SK-N-MC (cell line): ENCODE results near the gene HS3ST4.

Experiments
- EZH2 ChIP-seq: fragments of 200-600 bp; sonication (generic); IDR thresholded peaks from one replicate; pipeline ENCODE4 v1.6.1; 2017; ENCODE audit warnings: antibody characterized with exemption
- FOXP2 ChIP-seq: optimal IDR thresholded peaks from 2 replicates; pipeline ENCODE3; 2011; ENCODE audit warnings: mild to moderate bottlenecking, moderate library complexity; ENCODE audit not compliant: insufficient read depth; ENCODE audit errors: extremely low read length, control extremely low read depth
- POLR2AphosphoS5 ChIP-seq: IDR thresholded peaks from 2 replicates; pipeline ENCODE4 v1.6.1; 2012; ENCODE audit warnings: mild to moderate bottlenecking, low read depth, low read length, borderline replicate concordance

DNA sequence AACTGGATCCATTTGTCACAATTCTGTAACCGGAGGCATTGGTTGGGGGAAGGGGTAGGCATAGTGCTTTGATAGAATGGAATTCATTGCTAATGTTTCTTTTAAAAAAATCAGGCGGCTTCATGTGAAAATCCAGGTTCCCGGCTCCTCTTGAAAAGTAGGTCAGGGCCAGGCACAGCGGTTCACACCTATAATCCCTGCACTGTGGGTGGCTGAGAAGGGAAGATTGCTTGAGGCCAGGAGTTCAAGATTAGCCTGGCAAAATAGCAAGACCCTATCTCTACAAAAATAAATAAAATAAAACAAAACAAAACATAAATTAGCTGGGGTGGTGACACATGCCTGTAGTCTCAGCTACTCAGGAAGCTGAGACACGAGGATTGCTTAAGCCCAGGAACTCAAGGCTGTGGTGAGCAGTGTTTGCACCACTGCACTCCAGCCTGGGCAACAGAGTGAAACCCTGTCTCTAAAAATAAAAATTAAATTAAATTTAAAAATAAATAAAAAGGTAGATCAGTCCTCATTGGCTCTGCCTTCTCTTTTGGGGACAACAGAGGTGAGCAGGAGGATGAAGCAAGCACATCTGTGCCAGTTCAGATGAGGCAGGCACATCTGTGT, 466.5 kb downstream of the HS3ST4 start:
- no peak for TF ChIP-seq POLR2AphosphoS5
- TF ChIP-seq EZH2 = no peak
- no peak for TF ChIP-seq FOXP2
